Stomach (tissue), 4 donors: Measurements from ENCODE around the gene TSC22D1.

ENCODE experiments used
- POLR2AphosphoS5 ChIP-seq, 3 donors: sonication (generic); formaldehyde crosslinking; IDR thresholded peaks; one replicate each; pipeline ENCODE4 v1.6.1; 2016; ENCODE audit warnings: antibody characterized with exemption in 3 of 3
- TF ChIP-seq, protein P1 (sequence below), 7 experiments: fragments of 450-650 bp in 4 of 7; fragments of 200-600 bp in 3 of 7; sonication (generic) in 3 of 7; IDR thresholded peaks; one replicate each; pipeline ENCODE4 v1.5.1; 2016 to 2019; ENCODE audit warnings: antibody characterized with exemption in 7 of 7, control low read depth in 2 of 7, mild to moderate bottlenecking in 1 of 7

DNA sequence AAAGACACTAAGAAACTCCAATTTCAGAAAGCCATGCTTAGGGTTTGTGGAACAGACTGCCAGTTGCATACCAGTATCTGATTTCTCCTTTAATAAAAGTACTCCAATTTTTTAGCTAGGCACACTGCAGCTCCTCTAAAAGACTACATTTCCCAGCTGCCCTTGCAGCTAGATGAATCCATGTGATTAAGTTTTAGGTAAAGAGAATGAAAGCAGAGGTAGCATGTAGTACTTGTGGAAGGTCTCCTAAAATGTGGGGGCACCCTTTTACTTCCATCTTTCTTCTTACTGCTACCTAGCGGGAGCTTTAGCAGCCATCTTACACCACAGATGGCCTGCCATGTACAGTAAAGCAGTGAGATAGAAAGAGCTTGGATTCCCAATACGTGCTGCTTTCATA is 33.0 kb upstream of the TSC22D1 start:
- TF ChIP-seq, protein P1, sequence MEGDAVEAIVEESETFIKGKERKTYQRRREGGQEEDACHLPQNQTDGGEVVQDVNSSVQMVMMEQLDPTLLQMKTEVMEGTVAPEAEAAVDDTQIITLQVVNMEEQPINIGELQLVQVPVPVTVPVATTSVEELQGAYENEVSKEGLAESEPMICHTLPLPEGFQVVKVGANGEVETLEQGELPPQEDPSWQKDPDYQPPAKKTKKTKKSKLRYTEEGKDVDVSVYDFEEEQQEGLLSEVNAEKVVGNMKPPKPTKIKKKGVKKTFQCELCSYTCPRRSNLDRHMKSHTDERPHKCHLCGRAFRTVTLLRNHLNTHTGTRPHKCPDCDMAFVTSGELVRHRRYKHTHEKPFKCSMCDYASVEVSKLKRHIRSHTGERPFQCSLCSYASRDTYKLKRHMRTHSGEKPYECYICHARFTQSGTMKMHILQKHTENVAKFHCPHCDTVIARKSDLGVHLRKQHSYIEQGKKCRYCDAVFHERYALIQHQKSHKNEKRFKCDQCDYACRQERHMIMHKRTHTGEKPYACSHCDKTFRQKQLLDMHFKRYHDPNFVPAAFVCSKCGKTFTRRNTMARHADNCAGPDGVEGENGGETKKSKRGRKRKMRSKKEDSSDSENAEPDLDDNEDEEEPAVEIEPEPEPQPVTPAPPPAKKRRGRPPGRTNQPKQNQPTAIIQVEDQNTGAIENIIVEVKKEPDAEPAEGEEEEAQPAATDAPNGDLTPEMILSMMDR (IDR thresholded peaks at IDR 0.05): no peak
- no peak for TF ChIP-seq POLR2AphosphoS5 (IDR thresholded peaks at IDR 0.05)
